Heart left ventricle (tissue), 13 donors: ENCODE results near the gene RPS6KC1.

Experiments
- POLR2A ChIP-seq, 2 donors: fragments of 450-650 bp; IDR thresholded peaks; one replicate each; pipeline ENCODE4 v1.6.1; 2017; ENCODE audit warnings: antibody characterized with exemption in 2 of 2, mild to moderate bottlenecking in 2 of 2, moderate library complexity in 2 of 2
- TF ChIP-seq, protein P1 (sequence below), 12 donors: fragments of 200-600 bp; sonication (generic) in 4 of 12; IDR thresholded peaks; one replicate each; pipeline versions ENCODE4 v1.5.0 to v1.8.0; 2018 to 2022; ENCODE audit warnings: antibody characterized with exemption in 12 of 12, mild to moderate bottlenecking in 5 of 12
- donor health status: ischemic (EF 13 %, LVEDD 7.1; RV severe dilation, severe dysfunction).
- donor health status: DM: no; HTN: yes; CAD: no.
- donor health status: DM: no; HTN: no; CAD: no.
- donor health status: ischemic (EF 25% LVEDD 6.9; RV normal size, moderate dysfunction).
- donor health status: ischemic (EF 25% LVEDD 5.7; RV mildly dilated, moderate dysfunction).
- donor health status: ischemic (EF 35%, LVEDD 5.7; RV mildly dilated, moderate dysfunction).
- donor health status: nonischemic (EF 11% LVEDD 7.7; RV severe dilation, severe dysfunction).
- donor health status: DM: yes; HTN: yes; CAD: no.
- donor health status: PGD.
- donor health status: ischemic (EF 29% LVEDD 5.4; RV normal size, mild dysfunction).
- donor health status: nonischemic (EF 23%, LVEDD 6.1; RV moderate dilation, normal function).

GRCh38 chr1:213276236-213276635 is 225.2 kb downstream of the RPS6KC1 start:
- TF ChIP-seq, protein P1, sequence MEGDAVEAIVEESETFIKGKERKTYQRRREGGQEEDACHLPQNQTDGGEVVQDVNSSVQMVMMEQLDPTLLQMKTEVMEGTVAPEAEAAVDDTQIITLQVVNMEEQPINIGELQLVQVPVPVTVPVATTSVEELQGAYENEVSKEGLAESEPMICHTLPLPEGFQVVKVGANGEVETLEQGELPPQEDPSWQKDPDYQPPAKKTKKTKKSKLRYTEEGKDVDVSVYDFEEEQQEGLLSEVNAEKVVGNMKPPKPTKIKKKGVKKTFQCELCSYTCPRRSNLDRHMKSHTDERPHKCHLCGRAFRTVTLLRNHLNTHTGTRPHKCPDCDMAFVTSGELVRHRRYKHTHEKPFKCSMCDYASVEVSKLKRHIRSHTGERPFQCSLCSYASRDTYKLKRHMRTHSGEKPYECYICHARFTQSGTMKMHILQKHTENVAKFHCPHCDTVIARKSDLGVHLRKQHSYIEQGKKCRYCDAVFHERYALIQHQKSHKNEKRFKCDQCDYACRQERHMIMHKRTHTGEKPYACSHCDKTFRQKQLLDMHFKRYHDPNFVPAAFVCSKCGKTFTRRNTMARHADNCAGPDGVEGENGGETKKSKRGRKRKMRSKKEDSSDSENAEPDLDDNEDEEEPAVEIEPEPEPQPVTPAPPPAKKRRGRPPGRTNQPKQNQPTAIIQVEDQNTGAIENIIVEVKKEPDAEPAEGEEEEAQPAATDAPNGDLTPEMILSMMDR (IDR thresholded peaks at IDR 0.05): no peak
- TF ChIP-seq POLR2A (IDR thresholded peaks at IDR 0.05): no peak
